Measurements from ENCODE around the gene PNMA6F.

GRCh38 chrX:153319295-153320046 lies 2.1 kb downstream of the PNMA6F start:
- no peak for TF ChIP-seq CTCF (IDR thresholded peaks at IDR 0.05; ENCODE audit: control extremely low read depth in 1 of 3, insufficient read depth in 1 of 3, low read depth in 1 of 3, low read length in 3 of 3)
- no peak for TF ChIP-seq USF2 (IDR thresholded peaks at IDR 0.05; ENCODE audit: low read length)
- TF ChIP-seq POLR2A (IDR thresholded peaks at IDR 0.05; ENCODE audit: control extremely low read depth in 1 of 2, low read depth in 2 of 2, low read length in 2 of 2), result no peak
- TF ChIP-seq RAD21 (IDR thresholded peaks at IDR 0.05 in 1 of 2, conservative IDR thresholded peaks at IDR 0.05 in 1 of 2; ENCODE audit: low read depth in 2 of 2, low read length in 2 of 2), result no peak
- TF ChIP-seq SIRT6 (IDR thresholded peaks at IDR 0.05; ENCODE audit: low read length), result no peak
- TF ChIP-seq ZNF274 (IDR thresholded peaks at IDR 0.05; ENCODE audit: borderline replicate concordance, extremely low read depth, low read length), result no peak
- no peak for TF ChIP-seq SIX5 (IDR thresholded peaks at IDR 0.05; ENCODE audit: low read depth, low read length)
- no peak for TF ChIP-seq POLR2AphosphoS5 (IDR thresholded peaks at IDR 0.05; ENCODE audit: low read depth, low read length)
- no peak for TF ChIP-seq BCL11A (IDR thresholded peaks at IDR 0.05; ENCODE audit: low read depth in 2 of 2, low read length in 2 of 2)
- TF ChIP-seq MAX (IDR thresholded peaks at IDR 0.05), result no peak
- TF ChIP-seq TEAD4 (IDR thresholded peaks at IDR 0.05; ENCODE audit: low read depth, low read length), result no peak
- TF ChIP-seq SIN3A (conservative IDR thresholded peaks at IDR 0.05 in 1 of 2, IDR thresholded peaks at IDR 0.05 in 1 of 2; ENCODE audit: low read depth in 1 of 2, low read length in 2 of 2), result no peak
- no peak for TF ChIP-seq CREB1 (IDR thresholded peaks at IDR 0.05)
- no peak for TF ChIP-seq SP1 (IDR thresholded peaks at IDR 0.05; ENCODE audit: low read depth, low read length)

Data from H1 (cell line).